Chondrocyte (in vitro differentiated cells): ENCODE measurements around the gene SH3BGR. TPM values are rescaled to one million over a fixed set of nuclear protein-coding genes. Genes with fewer than 3 reads are reported as not detected.

Experiments
- DNase-seq: peaks from one replicate; pipeline ENCODE4 v3.0.0; 2021; ENCODE audit warnings: mixed read lengths, low spot score
- H3K27ac Mint-ChIP-seq: one replicate; pipeline ENCODE4 v1.8.0; 2021; ENCODE audit warnings: mild to moderate bottlenecking, moderate library complexity, mixed read lengths; ENCODE audit not compliant: unreplicated experiment
- H3K27me3 Mint-ChIP-seq: 2 replicates; pipeline ENCODE4 v1.8.0; 2021; ENCODE audit warnings: low read depth, mixed read lengths
- H3K36me3 Mint-ChIP-seq: 2 replicates; pipeline ENCODE4 v1.8.0; 2021; ENCODE audit warnings: low read depth, mixed read lengths
- H3K4me1 Mint-ChIP-seq: 2 replicates; pipeline ENCODE4 v1.8.0; 2021; ENCODE audit warnings: low read depth, mild to moderate bottlenecking, mixed read lengths
- H3K4me3 Mint-ChIP-seq: one replicate; pipeline ENCODE4 v1.8.0; 2021; ENCODE audit warnings: mild to moderate bottlenecking, moderate library complexity, mixed read lengths; ENCODE audit not compliant: unreplicated experiment
- H3K9me3 Mint-ChIP-seq: 2 replicates; pipeline ENCODE4 v1.8.0; 2021; ENCODE audit warnings: low read depth, mixed read lengths
- total RNA-seq: library from RNA; stranded (reverse); gene quantifications from 3 replicates; pipeline ENCODE4 v1.2.1, GENCODE V29; 2021
- TF ChIP-seq, protein P1 (sequence below): fragments of 200-600 bp; sonication (generic); IDR thresholded peaks from 2 replicates; pipeline ENCODE4 v1.5.0; 2021; ENCODE audit warnings: antibody characterized with exemption, mild to moderate bottlenecking, moderate library complexity

Gene SH3BGR
- total RNA-seq, 1 donor from 2014 or later: 3.3 TPM

DNA sequence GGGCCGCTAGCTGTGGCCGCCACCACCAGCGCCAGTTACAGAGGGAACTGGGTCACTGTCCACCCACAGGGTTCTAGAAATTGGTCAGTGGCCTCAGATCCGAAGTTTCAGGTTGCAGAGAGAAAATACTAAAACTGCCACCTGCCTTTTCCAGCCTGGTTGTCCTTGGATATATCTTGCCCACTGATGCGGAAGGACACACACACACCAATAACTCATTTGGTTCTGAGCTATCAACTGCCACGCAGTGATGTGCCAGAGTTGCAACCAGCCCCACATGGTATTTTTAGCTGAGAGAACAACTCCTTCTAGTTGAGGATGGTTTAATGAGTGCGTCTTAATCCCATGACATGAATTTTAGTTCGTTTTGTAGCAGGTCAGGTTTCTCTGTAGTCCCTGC, 68.1 kb downstream of the SH3BGR start:
- no peaks in the 10 kb centered on the region for H3K9me3 Mint-ChIP-seq
- TF ChIP-seq, protein P1, sequence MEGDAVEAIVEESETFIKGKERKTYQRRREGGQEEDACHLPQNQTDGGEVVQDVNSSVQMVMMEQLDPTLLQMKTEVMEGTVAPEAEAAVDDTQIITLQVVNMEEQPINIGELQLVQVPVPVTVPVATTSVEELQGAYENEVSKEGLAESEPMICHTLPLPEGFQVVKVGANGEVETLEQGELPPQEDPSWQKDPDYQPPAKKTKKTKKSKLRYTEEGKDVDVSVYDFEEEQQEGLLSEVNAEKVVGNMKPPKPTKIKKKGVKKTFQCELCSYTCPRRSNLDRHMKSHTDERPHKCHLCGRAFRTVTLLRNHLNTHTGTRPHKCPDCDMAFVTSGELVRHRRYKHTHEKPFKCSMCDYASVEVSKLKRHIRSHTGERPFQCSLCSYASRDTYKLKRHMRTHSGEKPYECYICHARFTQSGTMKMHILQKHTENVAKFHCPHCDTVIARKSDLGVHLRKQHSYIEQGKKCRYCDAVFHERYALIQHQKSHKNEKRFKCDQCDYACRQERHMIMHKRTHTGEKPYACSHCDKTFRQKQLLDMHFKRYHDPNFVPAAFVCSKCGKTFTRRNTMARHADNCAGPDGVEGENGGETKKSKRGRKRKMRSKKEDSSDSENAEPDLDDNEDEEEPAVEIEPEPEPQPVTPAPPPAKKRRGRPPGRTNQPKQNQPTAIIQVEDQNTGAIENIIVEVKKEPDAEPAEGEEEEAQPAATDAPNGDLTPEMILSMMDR: no peak

GRCh38 chr21:39523399-39523798, 71.6 kb downstream of the SH3BGR start:
- H3K27ac Mint-ChIP-seq: no peak overlapping the region
- H3K27me3 Mint-ChIP-seq: peaks cover 18% of the 10 kb centered on the region
- no peaks in the 10 kb centered on the region for H3K9me3 Mint-ChIP-seq
- TF ChIP-seq, protein P1: no peak
- H3K36me3 Mint-ChIP-seq: peaks cover 1% of the 10 kb centered on the region
- H3K4me1 Mint-ChIP-seq: peaks cover 14% of the 10 kb centered on the region
- no peak for DNase-seq
- H3K4me3 Mint-ChIP-seq: no peak overlapping the region

More for the DNA sequence above, 68.1 kb downstream of the SH3BGR start:
- H3K4me1 Mint-ChIP-seq: peaks cover 14% of the 10 kb centered on the region
- peaks cover 2% of the 10 kb centered on the region for H3K36me3 Mint-ChIP-seq
- H3K27ac Mint-ChIP-seq: no peak overlapping the region
- no peak for DNase-seq
- H3K27me3 Mint-ChIP-seq: peaks cover 13% of the 10 kb centered on the region
- no peak overlapping the region for H3K4me3 Mint-ChIP-seq

DNA sequence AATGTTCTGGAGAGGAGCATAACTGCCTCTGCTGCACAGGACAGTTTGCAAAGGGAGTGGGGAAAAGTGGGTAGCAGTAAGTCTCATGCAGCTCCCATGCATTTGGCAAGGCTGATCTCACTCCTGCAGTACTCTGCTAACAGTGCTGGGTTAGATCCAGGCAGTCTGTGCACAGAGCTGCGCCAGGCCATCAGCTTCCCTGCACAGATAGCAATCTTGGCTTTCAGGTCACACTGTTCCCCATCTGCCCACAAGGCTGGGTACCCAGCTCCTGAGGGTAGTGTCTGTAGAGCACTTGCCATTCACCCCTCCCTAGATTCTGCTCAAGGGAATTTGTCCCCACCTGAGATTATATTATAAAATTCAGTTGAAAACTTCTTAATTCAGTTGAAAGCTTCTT, 72.1 kb downstream of the SH3BGR start:
- Mint-ChIP-seq H3K4me1 (peaks cover 14% of the 10 kb centered on the region), H3K4me3 (no peak overlapping the region), H3K9me3 (no peaks in the 10 kb centered on the region), H3K27me3 (peaks cover 21% of the 10 kb centered on the region), H3K27ac (no peak overlapping the region), H3K36me3 (peaks cover 1% of the 10 kb centered on the region)
- TF ChIP-seq, protein P1: no peak
- DNase-seq: no peak

- Mint-ChIP-seq H3K4me1 (peaks cover 14% of the 10 kb centered on the region), H3K27ac (no peak overlapping the region), H3K36me3 (peaks cover 1% of the 10 kb centered on the region), H3K27me3 (peaks cover 26% of the 10 kb centered on the region), H3K4me3 (no peak overlapping the region), H3K9me3 (no peaks in the 10 kb centered on the region)
- no peak for DNase-seq
- TF ChIP-seq, protein P1: no peak
Observed at GRCh38 chr21:39525129-39525528, 73.4 kb downstream of the SH3BGR start.

DNA sequence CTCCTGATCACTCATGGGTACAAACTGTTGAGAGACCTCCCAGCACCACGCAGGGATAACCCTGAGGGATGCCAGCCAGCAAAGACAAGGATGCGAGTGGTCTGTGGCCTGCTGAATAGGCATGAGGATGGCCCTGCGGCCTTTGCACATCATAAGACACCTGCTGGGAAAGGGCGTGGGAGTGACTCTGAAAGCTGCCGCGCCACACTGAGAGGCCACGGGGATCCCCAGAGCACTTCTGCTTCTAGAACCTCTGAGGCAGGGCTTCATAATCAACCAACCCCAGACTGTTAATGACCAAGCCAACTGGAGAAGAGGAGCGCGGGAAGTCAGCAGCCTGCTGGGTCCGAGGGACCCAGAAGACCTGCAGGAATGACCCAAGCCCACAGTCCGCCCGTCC, 73.8 kb downstream of the SH3BGR start:
- Mint-ChIP-seq H3K27ac (no peak overlapping the region), H3K27me3 (peaks cover 26% of the 10 kb centered on the region), H3K36me3 (peaks cover 1% of the 10 kb centered on the region), H3K9me3 (no peaks in the 10 kb centered on the region), H3K4me3 (no peak overlapping the region), H3K4me1 (peaks cover 14% of the 10 kb centered on the region)
- DNase-seq: no peak
- TF ChIP-seq, protein P1: no peak
